Neural cell (in vitro differentiated cells): Measurements from ENCODE around the gene AFDN. TPM values are rescaled to one million over a fixed set of nuclear protein-coding genes. Genes with fewer than 3 reads are reported as not detected.
A peak's percentile ranks its signal among the peaks of the same experiment; 100 is the strongest.

Experiments
- H2AFZ ChIP-seq: fragments of 200-600, 300-800 bp; sonication (generic), shearing (Covaris generic); 2 replicates; pipeline ENCODE4 v1.6.0; 2014; ENCODE audit warnings: low read depth, mild to moderate bottlenecking, antibody characterized with exemption, low read length, moderate library complexity
- H3F3A ChIP-seq: fragments of 200-600 bp; shearing (Covaris generic); 2 replicates; pipeline ENCODE4 v1.6.1; 2016; ENCODE audit warnings: mild to moderate bottlenecking, moderate library complexity, mixed read lengths, antibody characterized with exemption, low read length; ENCODE audit not compliant: insufficient read depth, poor library complexity, severe bottlenecking
- H3K27ac ChIP-seq: fragments of 200-600, 300-800 bp; sonication (generic), shearing (Covaris generic); 2 replicates; pipeline ENCODE4 v1.5.1; 2014; ENCODE audit warnings: mild to moderate bottlenecking, low read length, moderate library complexity
- H3K27me3 ChIP-seq: fragments of 300-800, 200-600 bp; sonication (generic), shearing (Covaris generic); 2 replicates; pipeline ENCODE4 v1.6.0; 2014; ENCODE audit warnings: mild to moderate bottlenecking, low read depth, low read length, moderate library complexity; ENCODE audit not compliant: insufficient read depth
- H3K36me3 ChIP-seq: fragments of 300-800, 200-600 bp; sonication (generic), shearing (Covaris generic); 2 replicates; pipeline ENCODE4 v1.5.1; 2014; ENCODE audit warnings: mild to moderate bottlenecking, antibody characterized with exemption, low read length, moderate library complexity; ENCODE audit not compliant: insufficient read depth
- H3K4me2 ChIP-seq: fragments of 300-800, 200-600 bp; sonication (generic), shearing (Covaris generic); 2 replicates; pipeline ENCODE4 v1.6.0; 2014; ENCODE audit warnings: mild to moderate bottlenecking, low read length
- H3K4me3 ChIP-seq: fragments of 300-800, 200-600 bp; sonication (generic), shearing (Covaris generic); 2 replicates; pipeline ENCODE4 v1.5.1; 2014; ENCODE audit warnings: mild to moderate bottlenecking, low read length, moderate library complexity
- H3K79me2 ChIP-seq: fragments of 200-600 bp; shearing (Covaris generic); replicated peaks from 2 replicates; pipeline ENCODE4 v1.6.0; 2014; ENCODE audit warnings: mild to moderate bottlenecking, low read length, moderate library complexity; ENCODE audit not compliant: insufficient read depth
- H3K9ac ChIP-seq: fragments of 300-800, 200-600 bp; sonication (generic), shearing (Covaris generic); 2 replicates; pipeline ENCODE4 v1.6.1; 2016; ENCODE audit warnings: mild to moderate bottlenecking, low read length, mixed read lengths
- H3K9me2 ChIP-seq: fragments of 200-600 bp; shearing (Covaris generic); 2 replicates; pipeline ENCODE4 v1.6.1; 2016; ENCODE audit warnings: mild to moderate bottlenecking, low read length, mixed read lengths; ENCODE audit not compliant: insufficient read depth
- H3K9me3 ChIP-seq: fragments of 200-600, 300-800 bp; sonication (generic), shearing (Covaris generic); 2 replicates; pipeline ENCODE4 v1.6.1; 2016; ENCODE audit warnings: mild to moderate bottlenecking, mixed run types, low read length, moderate library complexity, mixed read lengths
- H4K20me1 ChIP-seq: fragments of 200-600 bp; shearing (Covaris generic); 2 replicates; pipeline ENCODE4 v1.6.1; 2016; ENCODE audit warnings: mild to moderate bottlenecking, mixed run types; ENCODE audit not compliant: insufficient read depth
- CTCF ChIP-seq: fragments of 450-650 bp; IDR thresholded peaks from 2 replicates; pipeline ENCODE4 v1.5.1; 2014; ENCODE audit warnings: antibody characterized with exemption, mild to moderate bottlenecking, moderate library complexity; ENCODE audit not compliant: poor library complexity, severe bottlenecking
- EP300 ChIP-seq: fragments of 450-650 bp; conservative IDR thresholded peaks from 2 replicates; pipeline ENCODE4 v1.6.1; 2014; ENCODE audit warnings: antibody characterized with exemption, mild to moderate bottlenecking, moderate library complexity; ENCODE audit not compliant: poor library complexity, severe bottlenecking
- EZH2 ChIP-seq: fragments of 200-600, 300-800 bp; shearing (Covaris generic), sonication (generic); IDR thresholded peaks from 2 replicates; pipeline ENCODE4 v1.6.1; 2014; ENCODE audit warnings: antibody characterized with exemption, low read length, borderline replicate concordance, mild to moderate bottlenecking; ENCODE audit not compliant: insufficient read depth, poor library complexity, severe bottlenecking
- MXI1 ChIP-seq: fragments of 450-650 bp; conservative IDR thresholded peaks from 2 replicates; pipeline ENCODE4 v1.6.1; 2014; ENCODE audit warnings: antibody characterized with exemption, mild to moderate bottlenecking; ENCODE audit not compliant: poor library complexity, severe bottlenecking
- POLR2AphosphoS5 ChIP-seq: IDR thresholded peaks from 2 replicates; pipeline ENCODE4 v1.6.1; 2012
- RAD21 ChIP-seq: fragments of 450-650 bp; conservative IDR thresholded peaks from 2 replicates; pipeline ENCODE4 v1.6.1; 2014; ENCODE audit warnings: antibody characterized with exemption, mild to moderate bottlenecking, moderate library complexity
- REST ChIP-seq: IDR thresholded peaks from 2 replicates; pipeline ENCODE4 v1.6.1; 2012; ENCODE audit warnings: borderline replicate concordance
- SMC3 ChIP-seq: fragments of 450-650 bp; conservative IDR thresholded peaks from 2 replicates; pipeline ENCODE4 v1.6.1; 2014; ENCODE audit warnings: antibody characterized with exemption, mild to moderate bottlenecking, moderate library complexity; ENCODE audit not compliant: poor library complexity
- TAF1 ChIP-seq: IDR thresholded peaks from 2 replicates; pipeline ENCODE4 v1.6.1; 2012; ENCODE audit warnings: low read depth
- polyA plus RNA-seq: library from polyadenylated mRNA; depleted of rRNA; stranded (reverse); fragments of >200 nt; gene quantifications from 2 replicates; pipeline ENCODE4 v1.2.3, GENCODE V29; 2014

The AFDN gene
- polyA plus RNA-seq, 1 donor from 2014 or later = 193 TPM

- H3K79me2 ChIP-seq = peaks cover 100% of the 10 kb centered on the region
- peak overlapping the region; percentile 17 for H3K4me3 ChIP-seq
- H3K27ac ChIP-seq = no peak overlapping the region
These were observed 13.0 kb downstream of the AFDN start for GRCh38 chr6:167839755-167840154.

GRCh38 chr6:167840160-167840525 is 13.4 kb downstream of the AFDN start:
- Histone ChIP-seq H3K9me2 (no peaks in the 10 kb centered on the region), H3K4me3 (peak overlapping the region; percentile 17), H4K20me1 (peaks cover 20% of the 10 kb centered on the region), H2AFZ (no peak overlapping the region), H3K27ac (no peak overlapping the region), H3K27me3 (no peaks in the 10 kb centered on the region), H3K9me3 (no peaks in the 10 kb centered on the region), H3F3A (no peaks in the 10 kb centered on the region), H3K9ac (no peak overlapping the region), H3K79me2 (peaks cover 100% of the 10 kb centered on the region), H3K36me3 (no peaks in the 10 kb centered on the region), H3K4me2 (no peak overlapping the region)
- TF ChIP-seq RAD21 (no peak), SMC3 (no peak), CTCF (no peak), POLR2AphosphoS5 (no peak), EZH2 (no peak), REST (no peak)

More at GRCh38 chr6:167839755-167840154, 13.0 kb downstream of the AFDN start:
- Histone ChIP-seq H3F3A (no peaks in the 10 kb centered on the region), H3K9ac (no peak overlapping the region), H3K9me3 (no peaks in the 10 kb centered on the region), H2AFZ (no peak overlapping the region), H3K4me2 (no peak overlapping the region), H3K27me3 (no peaks in the 10 kb centered on the region), H3K9me2 (no peaks in the 10 kb centered on the region), H4K20me1 (peaks cover 20% of the 10 kb centered on the region), H3K36me3 (no peaks in the 10 kb centered on the region)
- TF ChIP-seq CTCF (no peak), REST (no peak), RAD21 (no peak), EZH2 (no peak), EP300 (no peak), TAF1 (no peak), SMC3 (no peak), MXI1 (no peak), POLR2AphosphoS5 (no peak)
